SK-N-SH (cell line): Measurements from ENCODE around the gene RMDN3. TPM values are rescaled to one million over a fixed set of nuclear protein-coding genes. Genes with fewer than 3 reads are reported as not detected.

Experiments used
- CTCF ChIA-PET: fragments of 300-600, 350-600 bp; formaldehyde crosslinking; extraction: SDS; loops from one replicate; lab custom pipeline; 2021; lab: Yijun Ruan, JAX
- POLR2A ChIA-PET: fragments of 350-600 bp; sonication (Branson Sonifier 250); formaldehyde crosslinking; extraction: SDS; loops from one replicate; lab custom pipeline; 2020; ENCODE audit warnings: antibody characterized with exemption, inconsistent platforms; lab: Yijun Ruan, JAX
- DNase-seq: peaks from one replicate; pipeline ENCODE4 v3.0.0; 2012
- H2AFZ ChIP-seq: fragments of 200-600 bp; sonication (generic); 2 replicates; pipeline ENCODE4 v1.8.1; 2016; ENCODE audit warnings: antibody characterized with exemption, mild to moderate bottlenecking, low read depth
- H3F3A ChIP-seq: fragments of 200-600 bp; sonication (generic); replicated peaks from 2 replicates; pipeline ENCODE3; 2016; ENCODE audit warnings: antibody characterized with exemption, mild to moderate bottlenecking; ENCODE audit not compliant: insufficient read depth
- H3K27ac ChIP-seq, 2 experiments: fragments of 200-500 bp in 1 of 2; fragments of 200-600 bp in 1 of 2; sonication (Bioruptor generic) in 1 of 2; sonication (generic), shearing (Covaris generic) in 1 of 2; 2 replicates each; pipeline versions ENCODE4 v1.5.1 to v1.6.1; 2014 to 2016; ENCODE audit warnings: low read depth in 2 of 2, inconsistent platforms in 1 of 2, low read length in 1 of 2, mild to moderate bottlenecking in 1 of 2, mixed read lengths in 1 of 2
- H3K27me3 ChIP-seq: fragments of 200-600 bp; sonication (generic), shearing (Covaris generic); 2 replicates; pipeline ENCODE4 v1.6.1; 2016; ENCODE audit warnings: mixed run types; ENCODE audit not compliant: insufficient read depth
- H3K36me3 ChIP-seq, 2 experiments: fragments of 200-500 bp in 1 of 2; fragments of 200-600 bp in 1 of 2; sonication (Bioruptor generic) in 1 of 2; sonication (generic) in 1 of 2; replicated peaks in 1 of 2; 2 replicates each; pipeline versions ENCODE3 to v1.5.1; 2014 to 2016; ENCODE audit warnings: low read length in 1 of 2, mild to moderate bottlenecking in 1 of 2; ENCODE audit not compliant: insufficient read depth in 2 of 2, control insufficient read depth in 1 of 2
- H3K4me1 ChIP-seq, 2 experiments: fragments of 200-500 bp in 1 of 2; fragments of 200-600 bp in 1 of 2; sonication (Bioruptor generic) in 1 of 2; sonication (generic), shearing (Covaris generic) in 1 of 2; 2 replicates each; pipeline versions ENCODE4 v1.5.1 to v1.6.1; 2014 to 2016; ENCODE audit warnings: low read depth in 1 of 2, low read length in 1 of 2, mixed run types in 1 of 2; ENCODE audit not compliant: insufficient read depth in 2 of 2, control insufficient read depth in 1 of 2
- H3K4me2 ChIP-seq: fragments of 200-600 bp; sonication (generic), shearing (Covaris generic); 2 replicates; pipeline ENCODE4 v1.6.1; 2017; ENCODE audit warnings: mixed run types
- H3K4me3 ChIP-seq, 2 experiments: fragments of 200-500 bp in 1 of 2; fragments of 200-600 bp in 1 of 2; sonication (Bioruptor generic) in 1 of 2; sonication (generic), shearing (Covaris generic) in 1 of 2; 2 replicates each; pipeline versions ENCODE4 v1.5.1 to v1.8.1; 2014 to 2016; ENCODE audit warnings: low read depth in 2 of 2, inconsistent platforms in 1 of 2, low read length in 1 of 2, mild to moderate bottlenecking in 1 of 2, mixed read lengths in 1 of 2, moderate library complexity in 1 of 2
- H3K79me2 ChIP-seq: fragments of 200-600 bp; sonication (generic); 2 replicates; pipeline ENCODE4 v1.8.1; 2017; ENCODE audit warnings: mild to moderate bottlenecking; ENCODE audit not compliant: insufficient read depth
- H3K9ac ChIP-seq: fragments of 200-600 bp; sonication (generic); 2 replicates; pipeline ENCODE4 v1.6.1; 2017; ENCODE audit warnings: mixed run types
- H3K9me2 ChIP-seq: fragments of 200-600 bp; sonication (generic); 2 replicates; pipeline ENCODE4 v1.6.1; 2017; ENCODE audit warnings: mixed run types
- H3K9me3 ChIP-seq: fragments of 200-600 bp; sonication (generic); 2 replicates; pipeline ENCODE4 v1.6.1; 2017; ENCODE audit warnings: mixed run types, mild to moderate bottlenecking, moderate library complexity
- H4K20me1 ChIP-seq: fragments of 200-600 bp; sonication (generic); 2 replicates; pipeline ENCODE4 v1.6.1; 2017; ENCODE audit warnings: mild to moderate bottlenecking, mixed run types; ENCODE audit not compliant: insufficient read depth
- ELF1 ChIP-seq: IDR thresholded peaks from 2 replicates; pipeline ENCODE4 v1.4.0; 2012
- EP300 ChIP-seq, 2 experiments: IDR thresholded peaks; 2 replicates each; pipeline versions ENCODE4 v1.4.0 to v1.6.1; 2012; ENCODE audit warnings: borderline replicate concordance in 1 of 2, low read depth in 1 of 2, low read length in 1 of 2
- EZH2phosphoT487 ChIP-seq: fragments of 200-600 bp; sonication (generic); IDR thresholded peaks from 2 replicates; pipeline ENCODE4 v1.6.1; 2017; ENCODE audit warnings: low read depth, mixed run types, mild to moderate bottlenecking, antibody characterized with exemption, moderate library complexity, borderline replicate concordance
- FOSL2 ChIP-seq: IDR thresholded peaks from 2 replicates; pipeline ENCODE4 v1.4.0; 2012; ENCODE audit warnings: low read depth, mild to moderate bottlenecking, moderate library complexity, borderline replicate concordance
- FOXJ3 ChIP-seq: sonication (generic); formaldehyde crosslinking; IDR thresholded peaks from 2 replicates; pipeline ENCODE4 v1.5.1; 2020; ENCODE audit warnings: mild to moderate bottlenecking, missing genetic modification reagents
- JUND ChIP-seq: IDR thresholded peaks from 2 replicates; pipeline ENCODE4 v1.4.0; 2012
- NFIC ChIP-seq: IDR thresholded peaks from 2 replicates; pipeline ENCODE4 v1.4.0; 2012; ENCODE audit warnings: borderline replicate concordance
- POLR2AphosphoS5 ChIP-seq: IDR thresholded peaks from 2 replicates; pipeline ENCODE4 v1.6.1; 2012; ENCODE audit warnings: low read depth, low read length
- RCOR1 ChIP-seq: fragments of 150-350 bp; IDR thresholded peaks from 2 replicates; pipeline ENCODE4 v1.6.1; 2017; ENCODE audit warnings: antibody characterized with exemption, low read length
- RFX5 ChIP-seq: IDR thresholded peaks from 2 replicates; pipeline ENCODE4 v1.6.1; 2012; ENCODE audit warnings: mild to moderate bottlenecking, improper control_type of control experiment, low read length
- SMC3 ChIP-seq: IDR thresholded peaks from 2 replicates; pipeline ENCODE4 v1.6.1; 2012; ENCODE audit warnings: low read depth, low read length, improper control_type of control experiment
- TAF1 ChIP-seq: IDR thresholded peaks from 2 replicates; pipeline ENCODE4 v1.6.1; 2012; ENCODE audit warnings: low read depth, mild to moderate bottlenecking, low read length, moderate library complexity, borderline replicate concordance
- TEAD4 ChIP-seq: IDR thresholded peaks from 2 replicates; pipeline ENCODE4 v1.4.0; 2012; ENCODE audit warnings: mild to moderate bottlenecking, borderline replicate concordance; ENCODE audit not compliant: insufficient read depth
- USF2 ChIP-seq: fragments of 150-350 bp; IDR thresholded peaks from 2 replicates; pipeline ENCODE4 v1.6.1; 2017; ENCODE audit warnings: antibody characterized with exemption, low read length, low read depth, borderline replicate concordance
- WGBS: methylation state at CpG from one replicate; pipeline ENCODE4 v1.1.6; 2017; ENCODE audit warnings: low lambda C conversion rate; 5-methylcytosine and 5-hydroxymethylcytosine counted together
- polyA plus RNA-seq, 3 experiments: library from polyadenylated mRNA; depleted of rRNA; stranded (reverse); fragments of >200 nt; gene quantifications; 2 replicates each; pipeline ENCODE4 v1.2.3, GENCODE V29; 2012
- TF ChIP-seq, protein P1 (sequence below): IDR thresholded peaks from 2 replicates; pipeline ENCODE4 v1.4.0; 2012; ENCODE audit warnings: low read depth, borderline replicate concordance
- TF ChIP-seq, protein P2 (sequence below): IDR thresholded peaks from 2 replicates; pipeline ENCODE4 v1.4.0; 2012; ENCODE audit warnings: low read depth, borderline replicate concordance

The RMDN3 gene
- polyA plus RNA-seq, 1 of the 3 experiments (the other 2 are of a cell fraction): 33.0 TPM

DNA sequence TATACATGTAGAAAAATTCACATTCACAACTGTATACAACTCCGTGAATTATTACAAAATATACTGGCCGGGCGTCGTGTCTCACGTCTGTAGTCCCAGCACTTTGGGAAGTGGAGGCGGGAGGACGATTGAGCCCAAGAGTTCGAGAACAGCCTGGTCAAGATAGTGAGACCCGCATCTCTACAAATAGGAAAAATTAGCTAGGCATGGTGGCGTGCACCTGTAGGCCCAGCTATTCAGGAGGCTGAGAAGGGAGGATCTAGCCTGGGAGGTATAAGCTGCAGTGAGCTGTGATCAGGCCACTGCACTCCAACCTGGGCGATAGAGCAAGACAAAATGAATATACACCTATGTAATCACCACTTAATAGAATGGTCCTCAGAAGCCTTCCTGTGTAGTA is 58.8 kb downstream of the RMDN3 start:
- H3K36me3 ChIP-seq: peaks cover 2 to 4% of the 10 kb centered on the region in 2 experiments
- no peak for DNase-seq
- H2AFZ ChIP-seq: no peak overlapping the region
- H4K20me1 ChIP-seq: no peaks in the 10 kb centered on the region
- TF ChIP-seq, protein P1, sequence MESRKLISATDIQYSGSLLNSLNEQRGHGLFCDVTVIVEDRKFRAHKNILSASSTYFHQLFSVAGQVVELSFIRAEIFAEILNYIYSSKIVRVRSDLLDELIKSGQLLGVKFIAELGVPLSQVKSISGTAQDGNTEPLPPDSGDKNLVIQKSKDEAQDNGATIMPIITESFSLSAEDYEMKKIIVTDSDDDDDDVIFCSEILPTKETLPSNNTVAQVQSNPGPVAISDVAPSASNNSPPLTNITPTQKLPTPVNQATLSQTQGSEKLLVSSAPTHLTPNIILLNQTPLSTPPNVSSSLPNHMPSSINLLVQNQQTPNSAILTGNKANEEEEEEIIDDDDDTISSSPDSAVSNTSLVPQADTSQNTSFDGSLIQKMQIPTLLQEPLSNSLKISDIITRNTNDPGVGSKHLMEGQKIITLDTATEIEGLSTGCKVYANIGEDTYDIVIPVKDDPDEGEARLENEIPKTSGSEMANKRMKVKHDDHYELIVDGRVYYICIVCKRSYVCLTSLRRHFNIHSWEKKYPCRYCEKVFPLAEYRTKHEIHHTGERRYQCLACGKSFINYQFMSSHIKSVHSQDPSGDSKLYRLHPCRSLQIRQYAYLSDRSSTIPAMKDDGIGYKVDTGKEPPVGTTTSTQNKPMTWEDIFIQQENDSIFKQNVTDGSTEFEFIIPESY: no peak
- no peak for TF ChIP-seq TEAD4
- TF ChIP-seq TAF1: no peak
- TF ChIP-seq EZH2phosphoT487: no peak
- no peak for TF ChIP-seq SMC3
- TF ChIP-seq USF2: no peak
- TF ChIP-seq NFIC: no peak
- no peak for TF ChIP-seq RFX5
- TF ChIP-seq, protein P2, sequence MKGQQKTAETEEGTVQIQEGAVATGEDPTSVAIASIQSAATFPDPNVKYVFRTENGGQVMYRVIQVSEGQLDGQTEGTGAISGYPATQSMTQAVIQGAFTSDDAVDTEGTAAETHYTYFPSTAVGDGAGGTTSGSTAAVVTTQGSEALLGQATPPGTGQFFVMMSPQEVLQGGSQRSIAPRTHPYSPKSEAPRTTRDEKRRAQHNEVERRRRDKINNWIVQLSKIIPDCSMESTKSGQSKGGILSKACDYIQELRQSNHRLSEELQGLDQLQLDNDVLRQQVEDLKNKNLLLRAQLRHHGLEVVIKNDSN: no peak
- TF ChIP-seq JUND: no peak
- no peak for TF ChIP-seq ELF1
- TF ChIP-seq FOSL2: no peak
- no peak for TF ChIP-seq RCOR1
- TF ChIP-seq FOXJ3 (CRISPR knock-in tag): no peak
- peak overlapping the region; percentile 82; the same call in 1 of the 2 replicates for H3K9ac ChIP-seq
- whole genome bisulfite sequencing: 95% methylated on average over 11 of the region's 11 CpGs
- H3K4me3 ChIP-seq: peak overlapping the region; percentile 72 to 90; a peak in 3 of 4 replicates
- H3K79me2 ChIP-seq: peaks cover 48% of the 10 kb centered on the region
- peak overlapping the region; percentile 81 for H3K4me2 ChIP-seq
- no peaks in the 10 kb centered on the region for H3K9me3 ChIP-seq
- no peaks in the 10 kb centered on the region for H3K9me2 ChIP-seq
- no peaks in the 10 kb centered on the region for H3K27me3 ChIP-seq
- POLR2A ChIA-PET: interaction anchor here (0.5 kb wide), 1 partner anchor 1764 kb away, joined by 3 read pairs; no protein-coding TSS in a partner anchor
- H3K4me1 ChIP-seq: peaks cover 0 to 4% of the 10 kb centered on the region in 2 experiments; a peak in 1 of 4 replicates
- H3K27ac ChIP-seq: no peak overlapping the region
- peaks cover 8% of the 10 kb centered on the region for H3F3A ChIP-seq
- CTCF ChIA-PET: no interaction called here

GRCh38 chr15:40695469-40695890 is 59.6 kb downstream of the RMDN3 start:
- no peaks in the 10 kb centered on the region for H3K9me2 ChIP-seq
- peaks cover 48% of the 10 kb centered on the region for H3K79me2 ChIP-seq
- 1% methylated on average over 14 of the region's 24 CpGs for WGBS
- no peaks in the 10 kb centered on the region for H4K20me1 ChIP-seq
- H2AFZ ChIP-seq: peak overlapping the region; percentile 82
- H3K9ac ChIP-seq: peak overlapping the region; percentile 82; the same call in 1 of the 2 replicates
- TF ChIP-seq SMC3 (no peak), ELF1 (peak; percentile 68), EZH2phosphoT487 (no peak), EP300 (IDR thresholded peaks at IDR 0.05; ENCODE audit: borderline replicate concordance in 1 of 2, low read depth in 1 of 2, low read length in 1 of 2) (no peak), POLR2AphosphoS5 (no peak)
- peaks cover 0 to 4% of the 10 kb centered on the region in 2 experiments; a peak in 1 of 4 replicates for H3K4me1 ChIP-seq
- peaks cover 8% of the 10 kb centered on the region for H3F3A ChIP-seq
- peak overlapping the region; percentile 81 for H3K4me2 ChIP-seq
- H3K9me3 ChIP-seq: no peaks in the 10 kb centered on the region
- H3K4me3 ChIP-seq: peak overlapping the region; percentile 72 to 90
- CTCF ChIA-PET: interaction anchor here (0.6 to 2.6 kb wide), 3 partner anchors 87 to 535 kb away, joined by 4 to 10 read pairs (median 6); partner anchors contain the start of gene BUB1B
- H3K27ac ChIP-seq: peak overlapping the region; percentile 96 to 97; a peak in 3 of 4 replicates
- no peak for DNase-seq
- POLR2A ChIA-PET: interaction anchor here (1.4 kb wide), 2 partner anchors 61 to 198 kb away, joined by 5 to 9 read pairs; partner anchors contain the start of gene VPS18
- H3K36me3 ChIP-seq: peaks cover 0 to 7% of the 10 kb centered on the region in 2 experiments
- no peaks in the 10 kb centered on the region for H3K27me3 ChIP-seq
